H1 (cell line): ENCODE measurements around the gene SMIM29. TPM values are rescaled to one million over a fixed set of nuclear protein-coding genes. Genes with fewer than 3 reads are reported as not detected.

ENCODE experiments used
- CTCF ChIA-PET: fragments of 300-600 bp; sonication (Branson Sonifier 250); formaldehyde crosslinking; loops from one replicate; lab custom pipeline; 2021; ENCODE audit not compliant: partially characterized antibody; lab: Charles Lee
- POLR2A ChIA-PET: fragments of 300-600 bp; sonication (Branson Sonifier 250); formaldehyde crosslinking; loops from one replicate; lab custom pipeline; 2021; ENCODE audit warnings: inconsistent platforms; ENCODE audit not compliant: partially characterized antibody; lab: Charles Lee
- DNase-seq, 2 experiments: peaks; one replicate each; pipeline versions ENCODE4 v3.0.0 to v3.0.0-alpha.2; 2010 to 2022; ENCODE audit warnings: low spot score in 2 of 2, low read depth in 1 of 2, mixed read lengths in 1 of 2
- FAIRE-seq: peaks from 2 replicates; lab custom pipeline; 2011; peaks lifted over from hg19 to GRCh38; lab: Jason Lieb, UNC
- H2AFZ ChIP-seq: 2 replicates; pipeline ENCODE4 v1.8.1; 2012; ENCODE audit warnings: low read length, inconsistent platforms
- H2AK5ac ChIP-seq: 2 replicates; pipeline ENCODE4 v1.6.1; 2013; ENCODE audit warnings: low read depth, low read length
- H2BK120ac ChIP-seq: replicated peaks from 2 replicates; pipeline ENCODE3; 2013; ENCODE audit warnings: low read depth, low read length, inconsistent platforms
- H2BK12ac ChIP-seq: 2 replicates; pipeline ENCODE4 v1.6.1; 2013; ENCODE audit warnings: low read depth, low read length
- H2BK15ac ChIP-seq: 2 replicates; pipeline ENCODE4 v1.6.1; 2013; ENCODE audit warnings: low read length
- H2BK20ac ChIP-seq: 2 replicates; pipeline ENCODE4 v1.6.1; 2013; ENCODE audit warnings: low read length
- H2BK5ac ChIP-seq: 2 replicates; pipeline ENCODE4 v1.6.1; 2013; ENCODE audit warnings: low read depth, low read length
- H3K14ac ChIP-seq: 2 replicates; pipeline ENCODE4 v1.6.1; 2013; ENCODE audit warnings: inconsistent platforms; ENCODE audit not compliant: insufficient read length
- H3K18ac ChIP-seq: 2 replicates; pipeline ENCODE4 v1.6.1; 2013; ENCODE audit warnings: low read length; ENCODE audit errors: extremely low read depth
- H3K23ac ChIP-seq: 2 replicates; pipeline ENCODE4 v1.6.1; 2013; ENCODE audit warnings: inconsistent platforms; ENCODE audit not compliant: insufficient read length
- H3K23me2 ChIP-seq: 2 replicates; pipeline ENCODE4 v1.6.1; 2013; ENCODE audit warnings: low read depth, low read length
- H3K27ac ChIP-seq: 2 replicates; pipeline ENCODE4 v1.6.1; 2011; ENCODE audit warnings: low read depth, low read length, inconsistent platforms
- H3K27me3 ChIP-seq, 4 experiments: replicated peaks in 1 of 4; 1 replicate in 1 of 4; 2 replicates in 3 of 4; pipeline versions ENCODE4 v1.6.1 to v1.8.1; 2011 to 2013; ENCODE audit warnings: low read length in 3 of 4, mild to moderate bottlenecking in 3 of 4, inconsistent platforms in 2 of 4, mixed read lengths in 2 of 4, moderate library complexity in 1 of 4; ENCODE audit not compliant: control insufficient read depth in 3 of 4, insufficient read depth in 3 of 4; ENCODE audit errors: extremely low read depth in 1 of 4
- H3K36me3 ChIP-seq, 4 experiments: 2 replicates each; pipeline versions ENCODE4 v1.6.1 to v1.8.1; 2011 to 2013; ENCODE audit warnings: mild to moderate bottlenecking in 4 of 4, low read length in 3 of 4, moderate library complexity in 2 of 4, control low read depth in 1 of 4, inconsistent platforms in 1 of 4; ENCODE audit not compliant: insufficient read depth in 4 of 4, control insufficient read depth in 2 of 4
- H3K4ac ChIP-seq: replicated peaks from 2 replicates; pipeline ENCODE3; 2013; ENCODE audit warnings: low read length, low read depth, mixed read lengths, inconsistent platforms; ENCODE audit not compliant: insufficient read length
- H3K4me1 ChIP-seq, 4 experiments: replicated peaks in 1 of 4; 1 replicate in 1 of 4; 2 replicates in 3 of 4; pipeline versions ENCODE4 v1.6.1 to v1.8.1; 2011 to 2013; ENCODE audit warnings: low read length in 3 of 4, inconsistent platforms in 2 of 4, mixed read lengths in 1 of 4; ENCODE audit not compliant: insufficient read depth in 4 of 4, control insufficient read depth in 3 of 4
- H3K4me2 ChIP-seq, 2 experiments: 2 replicates each; pipeline versions ENCODE4 v1.6.1 to v1.8.1; 2011 to 2013; ENCODE audit warnings: low read depth in 2 of 2, low read length in 2 of 2, control low read depth in 1 of 2, inconsistent platforms in 1 of 2, mild to moderate bottlenecking in 1 of 2; ENCODE audit not compliant: insufficient read depth in 1 of 2
- H3K4me3 ChIP-seq, 4 experiments: fragments of 200-600, 300-600 bp in 1 of 4; sonication (generic), shearing (Covaris generic), sonication (Bioruptor Twin) in 1 of 4; 2 replicates each; pipeline versions ENCODE4 v1.5.1 to v1.8.1; 2011 to 2016; ENCODE audit warnings: low read length in 4 of 4, low read depth in 3 of 4, control low read depth in 2 of 4, inconsistent platforms in 2 of 4, mild to moderate bottlenecking in 2 of 4, mixed read lengths in 1 of 4, moderate library complexity in 1 of 4; ENCODE audit not compliant: insufficient read depth in 2 of 4; ENCODE audit errors: extremely low read depth in 1 of 4
- H3K56ac ChIP-seq: replicated peaks from 2 replicates; pipeline ENCODE3; 2013; ENCODE audit warnings: low read depth, mild to moderate bottlenecking, mixed read lengths, low read length, inconsistent platforms; ENCODE audit not compliant: insufficient read length
- H3K79me1 ChIP-seq: 2 replicates; pipeline ENCODE4 v1.6.1; 2013; ENCODE audit warnings: low read depth, low read length, control low read depth
- H3K79me2 ChIP-seq, 2 experiments: 2 replicates each; pipeline versions ENCODE4 v1.6.1 to v1.8.1; 2012 to 2013; ENCODE audit warnings: low read length in 2 of 2, mild to moderate bottlenecking in 2 of 2, inconsistent platforms in 1 of 2; ENCODE audit not compliant: insufficient read depth in 2 of 2, control insufficient read depth in 1 of 2
- H3K9ac ChIP-seq, 4 experiments: replicated peaks in 1 of 4; 1 replicate in 1 of 4; 2 replicates in 3 of 4; pipeline versions ENCODE4 v1.6.1 to v1.8.1; 2011 to 2013; ENCODE audit warnings: low read depth in 3 of 4, low read length in 3 of 4, control low read depth in 2 of 4, mild to moderate bottlenecking in 2 of 4, moderate library complexity in 2 of 4, inconsistent platforms in 1 of 4; ENCODE audit errors: extremely low read depth in 1 of 4
- H3K9me3 ChIP-seq, 2 experiments: 2 replicates each; pipeline versions ENCODE4 v1.6.1 to v1.8.1; 2012 to 2013; ENCODE audit warnings: mild to moderate bottlenecking in 2 of 2, moderate library complexity in 2 of 2, control low read depth in 1 of 2, inconsistent platforms in 1 of 2, low read depth in 1 of 2, low read length in 1 of 2, mixed read lengths in 1 of 2; ENCODE audit not compliant: insufficient read depth in 2 of 2
- H4K20me1 ChIP-seq, 2 experiments: replicated peaks in 1 of 2; 2 replicates each; pipeline versions ENCODE3 to v1.8.1; 2011 to 2013; ENCODE audit warnings: inconsistent platforms in 2 of 2, low read length in 2 of 2, mild to moderate bottlenecking in 1 of 2; ENCODE audit not compliant: insufficient read depth in 2 of 2, control insufficient read depth in 1 of 2
- H4K5ac ChIP-seq: 2 replicates; pipeline ENCODE4 v1.6.1; 2013; ENCODE audit warnings: low read length, low read depth, mixed read lengths, inconsistent platforms; ENCODE audit not compliant: insufficient read length
- H4K8ac ChIP-seq: 2 replicates; pipeline ENCODE4 v1.8.0; 2013; ENCODE audit warnings: mild to moderate bottlenecking, moderate library complexity, low read length, inconsistent platforms; ENCODE audit not compliant: insufficient read depth; ENCODE audit errors: extremely low read depth
- H4K91ac ChIP-seq: replicated peaks from 2 replicates; pipeline ENCODE3; 2013; ENCODE audit warnings: low read length, mixed read lengths, inconsistent platforms; ENCODE audit not compliant: insufficient read length
- CBX5 ChIP-seq: fragments of 300-800, 300-1000 bp; sonication (generic); IDR thresholded peaks from 2 replicates; pipeline ENCODE4 v1.7.1; 2016; ENCODE audit warnings: antibody characterized with exemption, low read length, low read depth
- RAD21 ChIP-seq, 2 experiments: IDR thresholded peaks in 1 of 2; conservative IDR thresholded peaks in 1 of 2; 2 replicates each; pipeline ENCODE4 v1.6.1; 2011; ENCODE audit warnings: low read depth in 2 of 2, low read length in 2 of 2, improper control_type of control experiment in 1 of 2, inconsistent platforms in 1 of 2, mild to moderate bottlenecking in 1 of 2, moderate library complexity in 1 of 2
- SIX5 ChIP-seq: IDR thresholded peaks from 2 replicates; pipeline ENCODE4 v1.6.1; 2011; ENCODE audit warnings: mild to moderate bottlenecking, low read depth, low read length
- SRF ChIP-seq: IDR thresholded peaks from 2 replicates; pipeline ENCODE4 v1.6.1; 2011; ENCODE audit warnings: mild to moderate bottlenecking, low read depth, low read length, moderate library complexity
- TEAD4 ChIP-seq: IDR thresholded peaks from 2 replicates; pipeline ENCODE4 v1.6.1; 2012; ENCODE audit warnings: low read depth, low read length, inconsistent platforms, mixed read lengths
- WGBS, 2 experiments: shearing (Covaris generic) in 1 of 2; methylation state at CpG; one replicate each; pipeline versions ENCODE4 v1.1.6 to v1.1.7; 2013 to 2015; ENCODE audit warnings: low lambda C conversion rate in 2 of 2, mixed read lengths in 2 of 2, inconsistent platforms in 1 of 2, low coverage in 1 of 2, missing lambda C conversion rate in 1 of 2; ENCODE audit not compliant: insufficient replicate concordance in 2 of 2, insufficient coverage in 1 of 2, insufficient read length in 1 of 2; ENCODE audit errors: extremely low coverage in 1 of 2, missing lambda C conversion rate in 1 of 2; 5-methylcytosine and 5-hydroxymethylcytosine counted together
- polyA plus RNA-seq, 7 experiments: library from polyadenylated mRNA; depleted of rRNA in 3 of 7; stranded (reverse) in 5 of 7; unstranded in 2 of 7; fragments of >200 nt in 5 of 7; fragments of 200-250 nt in 2 of 7; gene quantifications; 1 replicate in 5 of 7; 2 replicates in 1 of 7; 4 replicates in 1 of 7; pipeline versions ENCODE4 v1.2.1 to v1.2.3, GENCODE V29; 2011 to 2013; ENCODE audit warnings: missing spikeins in 2 of 7, mixed read lengths in 2 of 7
- total RNA-seq: library from RNA; stranded (reverse); fragmentation: NEBNext Ultra II Directional; extraction: Animal tissue kit (Norgen Biotek cat#: 25700); gene quantifications from 2 replicates; pipeline ENCODE4 v1.2.1, GENCODE V29; 2021

SMIM29 gene
- total and polyA plus RNA-seq, 2 of the 8 experiments (the other 6 are each of a cell fraction or from before 2014, with no cell fraction given) = 7.0 to 22.4 TPM

DNA sequence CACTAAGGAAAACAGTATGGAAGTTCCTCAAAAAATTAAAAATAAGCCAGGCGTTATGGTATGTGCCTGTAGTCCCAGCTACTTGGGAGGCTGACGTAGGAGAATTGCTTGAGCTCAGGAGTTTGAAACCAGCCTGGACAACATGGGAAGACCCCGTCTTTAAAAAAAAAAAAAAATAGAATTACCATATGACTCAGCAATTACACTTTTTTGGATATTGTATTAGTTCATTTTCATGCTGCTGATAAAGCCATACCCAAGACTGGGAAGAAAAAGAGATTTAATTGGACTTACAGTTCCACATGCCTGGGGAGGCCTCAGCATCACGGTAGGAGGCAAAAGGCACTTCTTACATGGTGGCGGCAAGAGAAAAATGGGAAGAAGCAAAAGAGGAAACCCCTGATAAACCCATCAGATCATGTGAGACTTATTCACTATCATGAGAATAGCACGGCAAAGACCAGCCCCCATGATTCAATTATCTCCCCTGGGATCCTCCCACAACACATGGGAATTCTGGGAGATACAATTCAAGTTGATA is 10.8 kb upstream of the SMIM29 start:
- Histone ChIP-seq H3K18ac (no peak overlapping the region), H2BK20ac (no peak overlapping the region), H3K23me2 (no peaks in the 10 kb centered on the region), H2AFZ (no peak overlapping the region), H3K4me3 (no peak overlapping the region), H4K20me1 (no peaks in the 10 kb centered on the region), H3K79me2 (no peaks in the 10 kb centered on the region), H4K5ac (no peak overlapping the region), H4K91ac (no peak overlapping the region), H3K36me3 (no peaks in the 10 kb centered on the region), H3K9me3 (peaks cover 0 to 6% of the 10 kb centered on the region in 2 experiments; a peak in 1 of 4 replicates), H3K27me3 (no peaks in the 10 kb centered on the region), H3K79me1 (no peaks in the 10 kb centered on the region), H2AK5ac (no peak overlapping the region), H4K8ac (no peak overlapping the region), H3K14ac (no peak overlapping the region), H2BK15ac (no peak overlapping the region), H3K56ac (no peak overlapping the region), H3K4me2 (no peak overlapping the region), H3K4ac (no peak overlapping the region), H2BK5ac (no peak overlapping the region), H3K4me1 (no peaks in the 10 kb centered on the region), H3K23ac (no peak overlapping the region), H3K9ac (no peak overlapping the region), H2BK12ac (no peak overlapping the region), H2BK120ac (no peak overlapping the region), H3K27ac (no peak overlapping the region)
- TF ChIP-seq RAD21 (IDR thresholded peaks at IDR 0.05 in 1 of 2, conservative IDR thresholded peaks at IDR 0.05 in 1 of 2; ENCODE audit: low read depth in 2 of 2, low read length in 2 of 2) (no peak), SRF (no peak), SIX5 (no peak), CBX5 (no peak), TEAD4 (no peak)
- CTCF ChIA-PET = interaction anchor here (2.2 kb wide), 1 partner anchor 10 kb away, joined by 7 read pairs; the partner anchor contains the start of gene SMIM29
- FAIRE-seq = no peak
- no peak for DNase-seq
- POLR2A ChIA-PET = no interaction called here
- 92% methylated on average over 6 of the region's 6 CpGs; no CpG with 5 or more reads in 1 of the 2 experiments for WGBS, 2 experiments
